CD14-positive monocyte (primary cell): Measurements from ENCODE around the gene SLC25A13. TPM values are rescaled to one million over a fixed set of nuclear protein-coding genes. Genes with fewer than 3 reads are reported as not detected.

ENCODE experiments used
- DNase-seq, 3 donors: peaks; one replicate each; pipeline ENCODE4 v3.0.0-alpha.2; 2011 to 2022
- H2AFZ ChIP-seq: 2 replicates; pipeline ENCODE4 v1.6.0; 2012; ENCODE audit warnings: mild to moderate bottlenecking, low read depth, low read length, inconsistent platforms; ENCODE audit not compliant: insufficient read depth, poor library complexity, severe bottlenecking
- H3K27ac ChIP-seq, 2 donors: 1 replicate in 1 of 2; 2 replicates in 1 of 2; pipeline ENCODE4 v1.5.1; 2012 to 2013; ENCODE audit warnings: low read length in 2 of 2, control low read depth in 1 of 2, inconsistent platforms in 1 of 2, low read depth in 1 of 2, mild to moderate bottlenecking in 1 of 2
- H3K27me3 ChIP-seq, 2 donors: one replicate each; pipeline versions ENCODE4 v1.6.0 to v1.6.1; 2011 to 2013; ENCODE audit warnings: low read length in 2 of 2; ENCODE audit not compliant: control insufficient read depth in 2 of 2, insufficient read depth in 2 of 2
- H3K36me3 ChIP-seq, 2 donors: replicated peaks in 1 of 2; 1 replicate in 1 of 2; 2 replicates in 1 of 2; pipeline versions ENCODE4 v1.5.1 to v1.6.1; 2012 to 2013; ENCODE audit warnings: low read length in 2 of 2, control low read depth in 1 of 2, inconsistent platforms in 1 of 2, mild to moderate bottlenecking in 1 of 2; ENCODE audit not compliant: insufficient read depth in 2 of 2, control insufficient read depth in 1 of 2
- H3K4me1 ChIP-seq, 2 donors: 1 replicate in 1 of 2; 2 replicates in 1 of 2; pipeline versions ENCODE4 v1.5.1 to v1.6.1; 2012 to 2013; ENCODE audit warnings: low read length in 2 of 2, control low read depth in 1 of 2, inconsistent platforms in 1 of 2, mild to moderate bottlenecking in 1 of 2, moderate library complexity in 1 of 2; ENCODE audit not compliant: insufficient read depth in 2 of 2, control insufficient read depth in 1 of 2
- H3K4me2 ChIP-seq: replicated peaks from 2 replicates; pipeline ENCODE3; 2012; ENCODE audit warnings: low read length, moderate library complexity, mild to moderate bottlenecking; ENCODE audit not compliant: poor library complexity, severe bottlenecking; ENCODE audit errors: extremely low read depth
- H3K4me3 ChIP-seq, 3 experiments: fragments of 200-600 bp in 1 of 3; sonication (generic) in 1 of 3; replicated peaks in 1 of 3; 1 replicate in 2 of 3; 2 replicates in 1 of 3; pipeline ENCODE4 v1.5.1; 2011 to 2013; ENCODE audit warnings: low read length in 3 of 3, mild to moderate bottlenecking in 3 of 3, control low read depth in 2 of 3, low read depth in 2 of 3, inconsistent platforms in 1 of 3, moderate library complexity in 1 of 3
- H3K79me2 ChIP-seq: 2 replicates; pipeline ENCODE4 v1.6.0; 2012; ENCODE audit warnings: mild to moderate bottlenecking, control low read depth, inconsistent platforms, low read length, moderate library complexity; ENCODE audit not compliant: insufficient read depth
- H3K9ac ChIP-seq: 2 replicates; pipeline ENCODE4 v1.6.0; 2017; ENCODE audit warnings: low read length, mild to moderate bottlenecking; ENCODE audit not compliant: insufficient read depth, poor library complexity, severe bottlenecking
- H3K9me3 ChIP-seq, 2 donors: replicated peaks in 1 of 2; 1 replicate in 1 of 2; 2 replicates in 1 of 2; pipeline versions ENCODE4 v1.5.1 to v1.6.1; 2012 to 2013; ENCODE audit warnings: low read length in 2 of 2, control low read depth in 1 of 2; ENCODE audit not compliant: control insufficient read depth in 1 of 2, insufficient read depth in 1 of 2
- H4K20me1 ChIP-seq: 2 replicates; pipeline ENCODE4 v1.6.0; 2012; ENCODE audit warnings: mild to moderate bottlenecking, low read length, control low read depth, moderate library complexity; ENCODE audit not compliant: insufficient read depth
- H3K27ac Mint-ChIP-seq, 7 donors: one replicate each; pipeline ENCODE4 v1.8.0; 2020; ENCODE audit warnings: mild to moderate bottlenecking in 7 of 7, mixed read lengths in 7 of 7, moderate library complexity in 6 of 7, inconsistent platforms in 2 of 7
- H3K27me3 Mint-ChIP-seq, 3 donors: one replicate each; pipeline ENCODE4 v1.8.0; 2021 to 2022; ENCODE audit warnings: low read depth in 3 of 3, mild to moderate bottlenecking in 3 of 3, mixed read lengths in 3 of 3, moderate library complexity in 3 of 3, inconsistent platforms in 1 of 3
- H3K36me3 Mint-ChIP-seq, 2 donors: one replicate each; pipeline ENCODE4 v1.8.0; 2020; ENCODE audit warnings: mixed read lengths in 2 of 2, inconsistent platforms in 1 of 2, mild to moderate bottlenecking in 1 of 2
- H3K4me1 Mint-ChIP-seq: one replicate; pipeline ENCODE4 v1.8.0; 2020; ENCODE audit warnings: mild to moderate bottlenecking, mixed read lengths
- H3K4me3 Mint-ChIP-seq, 2 donors: one replicate each; pipeline ENCODE4 v1.8.0; 2020; ENCODE audit warnings: mild to moderate bottlenecking in 2 of 2, mixed read lengths in 2 of 2, moderate library complexity in 1 of 2
- H3K9me3 Mint-ChIP-seq, 7 donors: one replicate each; pipeline ENCODE4 v1.8.0; 2020 to 2022; ENCODE audit warnings: mixed read lengths in 7 of 7, mild to moderate bottlenecking in 6 of 7, moderate library complexity in 6 of 7, inconsistent platforms in 2 of 7
- CTCF ChIP-seq: fragments of 200-600 bp; IDR thresholded peaks from one replicate; pipeline ENCODE4 v1.8.0; 2022; ENCODE audit warnings: antibody characterized with exemption, mild to moderate bottlenecking
- WGBS: methylation state at CpG from one replicate; pipeline ENCODE4 v1.1.5; 2013; ENCODE audit warnings: missing lambda C conversion rate; ENCODE audit not compliant: insufficient coverage; 5-methylcytosine and 5-hydroxymethylcytosine counted together
- intact Hi-C, 2 donors: fragments of 100-400 bp; cut with micrococcal nuclease; formaldehyde crosslinking; loops; one replicate each; pipeline versions ENCODE4 v1.15.0 to v1.15.1; 2023
- polyA plus RNA-seq, 3 donors: library from polyadenylated mRNA; depleted of rRNA in 1 of 3; unstranded in 2 of 3; stranded (reverse) in 1 of 3; fragments of 300-500 nt in 2 of 3; fragments of >200 nt in 1 of 3; fragmentation: Illumina TruSeq in 2 of 3; gene quantifications; 1 replicate in 2 of 3; 2 replicates in 1 of 3; pipeline ENCODE4 v1.2.3, GENCODE V29; 2012 to 2021

SLC25A13 gene
- polyA plus RNA-seq, 3 donors: 12.7 to 15.7 (median 14.4) TPM

DNA sequence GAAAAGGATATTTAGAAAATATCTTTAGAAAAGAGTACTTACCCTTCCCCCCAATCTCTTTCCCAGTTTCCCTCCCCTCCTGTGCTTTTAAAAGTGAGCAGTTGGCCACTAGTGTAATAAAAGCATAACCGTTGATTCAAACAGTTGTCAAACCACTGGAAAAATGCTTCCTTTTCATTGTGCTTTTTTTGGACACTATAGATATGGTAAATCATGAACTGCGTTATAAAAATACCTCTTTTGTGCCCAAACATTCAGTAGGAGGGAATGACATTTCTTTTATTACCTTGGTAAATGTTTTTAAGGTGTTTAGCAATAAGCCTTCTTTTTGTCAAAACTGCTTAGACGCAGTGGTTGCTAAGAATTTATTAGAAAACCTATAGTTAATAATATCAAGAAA, 232.4 kb downstream of the SLC25A13 start:
- no peaks in the 10 kb centered on the region for H3K4me1 Mint-ChIP-seq
- H3K27me3 Mint-ChIP-seq: peaks cover 1 to 10% (median 2%) of the 10 kb centered on the region in 3 donors
- Histone ChIP-seq H2AFZ (no peak overlapping the region), H3K27me3 (peaks cover 0 to 4% of the 10 kb centered on the region in 2 donors), H3K79me2 (no peaks in the 10 kb centered on the region), H3K4me1 (no peaks in the 10 kb centered on the region), H3K9me3 (no peaks in the 10 kb centered on the region), H3K4me3 (no peak overlapping the region), H3K36me3 (no peaks in the 10 kb centered on the region), H3K9ac (no peak overlapping the region), H4K20me1 (no peaks in the 10 kb centered on the region), H3K4me2 (no peak overlapping the region), H3K27ac (no peak overlapping the region)
- no CpG with 5 or more reads among the region's 3 CpGs for WGBS
- no peak for DNase-seq
- H3K36me3 Mint-ChIP-seq: no peaks in the 10 kb centered on the region
- no peak overlapping the region for H3K27ac Mint-ChIP-seq
- no peaks in the 10 kb centered on the region for H3K9me3 Mint-ChIP-seq
- no peak overlapping the region for H3K4me3 Mint-ChIP-seq
- TF ChIP-seq CTCF: no peak
- intact Hi-C loops: loop anchor here in 1 of 2 donors (10.0 kb wide), 1 partner anchor 935 kb away; the partner anchor contains the start of gene DLX5

GRCh38 chr7:96088579-96088978, 233.3 kb downstream of the SLC25A13 start:
- Histone ChIP-seq H3K4me3 (no peak overlapping the region), H3K4me2 (no peak overlapping the region), H3K4me1 (no peaks in the 10 kb centered on the region), H3K27ac (no peak overlapping the region), H3K27me3 (peaks cover 0 to 4% of the 10 kb centered on the region in 2 donors), H4K20me1 (no peaks in the 10 kb centered on the region), H3K9ac (no peak overlapping the region), H2AFZ (no peak overlapping the region), H3K79me2 (no peaks in the 10 kb centered on the region), H3K9me3 (no peaks in the 10 kb centered on the region), H3K36me3 (no peaks in the 10 kb centered on the region)
- intact Hi-C loops: loop anchor here in 1 of 2 donors (10.0 kb wide), 1 partner anchor 936 kb away; the partner anchor contains the start of gene DLX5
- WGBS: no CpG with 5 or more reads among the region's 5 CpGs
- DNase-seq: no peak
- Mint-ChIP-seq H3K36me3 (no peaks in the 10 kb centered on the region), H3K4me1 (no peaks in the 10 kb centered on the region), H3K4me3 (no peak overlapping the region), H3K27ac (no peak overlapping the region), H3K9me3 (no peaks in the 10 kb centered on the region), H3K27me3 (peaks cover 1 to 7% (median 4%) of the 10 kb centered on the region in 3 donors)
- no peak for TF ChIP-seq CTCF
